ENCODE data around the gene TMEM169.
"Not testable (repeated sequence)": the region's sequence is repeated elsewhere in the genome, so short reads cannot be mapped to it uniquely, and the experiment has no call there.

The TMEM169 gene

GRCh38 chr2:216072473-216072872, 9.2 kb upstream of the TMEM169 start:
- no peak for DNase-seq

DNA sequence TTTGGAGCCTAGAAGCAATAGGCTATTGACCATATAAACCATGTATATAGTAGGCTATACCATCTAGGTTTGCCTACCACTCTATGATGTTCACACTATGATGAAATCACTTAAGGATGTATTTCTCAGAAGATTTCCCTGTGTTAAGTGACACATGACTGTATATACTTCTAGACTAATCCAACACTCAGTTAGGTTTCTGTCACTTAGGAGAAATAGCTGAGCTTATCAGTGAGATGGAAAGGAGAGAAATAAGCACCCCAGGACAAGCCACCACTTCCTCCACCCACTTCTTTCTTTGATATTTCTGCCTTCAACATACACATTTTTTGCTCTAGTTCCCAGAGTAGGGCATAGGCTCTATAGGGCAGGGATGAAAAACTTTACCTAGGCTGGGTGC, 7.9 kb upstream of the TMEM169 start:
- no peak for DNase-seq

- DNase-seq = no peak
Measured at GRCh38 chr2:216074380-216074779, 7.3 kb upstream of the TMEM169 start.

GRCh38 chr2:216074794-216075193, 6.9 kb upstream of the TMEM169 start:
- DNase-seq = no peak

DNA sequence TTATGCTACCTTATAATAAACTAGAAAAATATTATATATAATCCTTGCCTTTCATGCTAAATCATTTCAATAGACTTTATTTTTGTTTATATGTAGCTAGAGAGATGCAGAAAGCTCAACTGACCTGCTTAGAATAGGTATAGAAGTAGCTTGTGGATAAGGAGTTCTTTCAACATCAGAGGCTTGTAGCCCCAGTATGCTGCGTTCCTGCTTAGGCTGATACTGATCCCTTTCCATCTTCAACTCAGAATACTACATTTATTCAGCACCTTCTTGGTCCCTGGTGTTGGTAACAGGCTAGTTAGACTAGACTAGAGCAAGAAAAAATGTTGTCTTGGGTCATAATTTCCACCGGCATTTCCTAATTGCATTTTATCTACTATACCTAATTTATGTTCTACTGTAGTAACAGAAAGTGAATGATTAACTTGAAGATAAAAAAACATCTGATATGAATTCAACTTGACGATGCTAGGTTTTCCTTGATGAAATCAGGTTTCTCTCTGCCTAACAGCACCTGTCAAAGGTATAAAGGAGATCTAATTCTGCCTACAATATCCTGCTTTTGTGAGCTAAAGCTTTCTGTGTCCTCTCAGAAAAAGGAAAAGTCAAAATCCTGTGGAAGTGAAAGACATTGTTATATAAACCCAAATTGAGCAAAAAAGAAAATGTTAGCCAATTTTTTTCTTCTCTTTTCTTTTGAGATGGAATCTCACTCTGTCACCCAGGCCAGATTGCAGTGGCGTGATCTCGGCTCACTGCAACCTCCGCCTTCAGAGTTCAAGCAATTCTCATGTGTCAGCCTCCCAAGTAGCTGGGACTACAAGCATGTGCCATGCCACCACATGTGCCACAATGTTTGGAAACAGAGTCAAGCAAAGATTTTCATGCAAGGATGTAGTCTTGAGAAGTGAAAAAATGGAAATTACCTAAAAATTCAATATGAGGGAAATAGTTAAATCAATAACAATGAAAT, 5.9 kb upstream of the TMEM169 start:
- DNase-seq = no peak

GRCh38 chr2:216078776-216079175, 2.9 kb upstream of the TMEM169 start:
- no peak for DNase-seq

DNA sequence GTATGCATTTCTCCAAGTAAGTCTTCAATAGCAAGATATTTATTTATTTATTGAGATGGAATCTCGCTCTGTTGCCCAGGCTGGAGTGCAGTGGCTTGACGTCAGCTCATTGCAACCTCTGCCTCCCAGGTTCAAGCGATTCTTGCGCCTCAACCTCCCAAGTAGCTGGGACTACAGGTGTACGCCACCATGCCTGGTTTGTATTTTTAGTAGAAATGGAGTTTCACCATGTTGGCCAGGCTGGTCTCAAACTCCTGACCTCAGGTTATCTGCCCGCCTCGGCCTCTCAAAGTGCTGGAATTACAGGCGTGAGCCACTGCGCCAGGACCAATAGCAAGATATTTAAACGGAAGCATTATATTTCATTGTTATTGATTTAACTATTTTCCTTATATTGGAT, 1.7 kb upstream of the TMEM169 start:
- not testable (repeated sequence) for DNase-seq

- no peak for DNase-seq
Measured at GRCh38 chr2:216081012-216081411, 707 bp upstream of the TMEM169 start.

DNA sequence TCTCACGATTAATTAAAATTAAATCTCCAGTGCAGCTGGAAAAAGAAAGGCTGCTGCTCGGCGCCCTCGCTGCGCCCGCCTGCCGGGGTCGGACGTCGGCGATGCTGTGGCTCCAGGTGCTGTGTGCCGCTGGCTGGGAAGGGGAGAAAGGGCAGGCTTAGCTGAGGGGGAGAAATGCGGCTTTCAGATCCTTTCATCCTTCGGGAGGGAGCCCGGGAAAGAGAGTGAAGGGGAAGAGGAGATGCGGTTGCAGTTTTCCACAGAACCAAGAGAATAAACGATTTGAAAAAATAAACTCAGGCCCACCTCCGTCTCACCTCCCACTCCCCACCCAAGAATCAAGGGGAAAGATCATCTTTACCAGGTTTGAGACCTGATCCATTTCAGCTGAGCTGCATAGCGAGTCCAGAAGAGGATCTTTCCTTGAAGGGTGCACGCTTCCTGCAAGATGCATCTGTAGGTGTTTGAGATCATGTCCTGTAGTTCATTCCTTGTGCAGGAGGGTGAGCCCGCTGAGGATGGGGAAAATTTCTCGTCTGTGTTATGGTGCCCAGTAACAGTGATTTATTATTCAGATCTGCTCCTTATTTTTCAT, 495 bp downstream of the TMEM169 start:
- no peak for DNase-seq

GRCh38 chr2:216082805-216083204, 1.1 kb downstream of the TMEM169 start:
- no peak for DNase-seq

DNA sequence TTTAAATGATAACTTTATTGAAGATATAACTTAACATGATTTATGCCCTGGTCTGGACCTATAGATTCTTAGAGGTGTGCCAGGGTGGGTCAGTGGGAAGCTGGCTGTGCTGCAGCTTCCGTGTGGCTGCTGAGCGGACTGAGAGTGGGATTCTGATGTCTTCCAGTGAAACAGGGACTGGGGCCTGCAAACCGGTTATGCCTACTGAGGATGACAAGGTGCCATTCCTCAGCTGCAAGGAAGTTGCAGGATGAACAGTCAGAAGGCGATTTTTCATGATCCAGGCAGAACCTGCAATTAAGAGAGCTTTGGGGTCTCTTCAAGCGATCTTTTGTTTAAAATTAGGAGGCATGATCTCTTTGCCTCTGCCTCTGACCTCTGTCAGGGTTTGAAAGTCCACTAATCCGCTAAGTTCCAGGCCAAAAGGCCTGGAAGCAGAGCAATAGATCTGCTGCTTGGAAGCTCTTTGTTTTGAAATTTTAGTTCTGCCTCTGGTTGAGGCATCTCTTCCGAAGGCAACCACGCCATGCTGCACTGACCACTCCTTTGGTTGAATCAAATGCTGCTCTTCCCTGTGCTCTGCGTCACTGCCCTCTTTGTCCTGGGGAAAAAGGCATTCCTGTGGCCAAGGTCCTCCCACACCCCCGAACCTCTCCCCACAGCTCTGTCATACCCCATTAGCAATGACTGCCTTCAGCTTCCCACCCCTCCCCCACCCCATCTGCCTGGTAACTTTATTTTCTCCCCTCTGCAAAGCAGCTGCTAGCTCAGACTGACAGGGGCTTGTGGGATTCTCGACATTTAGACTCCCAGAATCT, 2.0 kb downstream of the TMEM169 start:
- no peak for DNase-seq

DNA sequence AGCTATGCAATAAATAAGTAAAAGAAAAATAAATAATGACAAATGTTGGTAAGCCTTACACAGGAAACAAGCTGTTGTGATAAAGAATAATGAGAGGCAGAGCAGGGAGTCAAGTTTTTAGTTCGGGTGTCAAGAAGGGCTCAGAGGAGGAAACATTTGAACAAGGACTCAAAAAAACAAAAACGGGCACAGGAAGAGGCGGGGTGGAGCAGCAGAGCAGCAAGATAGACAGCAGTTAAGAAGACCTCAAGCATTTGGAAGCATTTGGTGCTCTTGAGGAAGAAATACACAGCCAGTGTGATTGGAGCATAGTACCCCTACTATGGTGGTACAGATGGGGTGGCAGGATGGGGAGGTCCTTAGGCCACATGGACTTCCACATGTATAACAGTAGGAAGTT, 2.8 kb downstream of the TMEM169 start:
- peak; percentile 37 for DNase-seq

DNA sequence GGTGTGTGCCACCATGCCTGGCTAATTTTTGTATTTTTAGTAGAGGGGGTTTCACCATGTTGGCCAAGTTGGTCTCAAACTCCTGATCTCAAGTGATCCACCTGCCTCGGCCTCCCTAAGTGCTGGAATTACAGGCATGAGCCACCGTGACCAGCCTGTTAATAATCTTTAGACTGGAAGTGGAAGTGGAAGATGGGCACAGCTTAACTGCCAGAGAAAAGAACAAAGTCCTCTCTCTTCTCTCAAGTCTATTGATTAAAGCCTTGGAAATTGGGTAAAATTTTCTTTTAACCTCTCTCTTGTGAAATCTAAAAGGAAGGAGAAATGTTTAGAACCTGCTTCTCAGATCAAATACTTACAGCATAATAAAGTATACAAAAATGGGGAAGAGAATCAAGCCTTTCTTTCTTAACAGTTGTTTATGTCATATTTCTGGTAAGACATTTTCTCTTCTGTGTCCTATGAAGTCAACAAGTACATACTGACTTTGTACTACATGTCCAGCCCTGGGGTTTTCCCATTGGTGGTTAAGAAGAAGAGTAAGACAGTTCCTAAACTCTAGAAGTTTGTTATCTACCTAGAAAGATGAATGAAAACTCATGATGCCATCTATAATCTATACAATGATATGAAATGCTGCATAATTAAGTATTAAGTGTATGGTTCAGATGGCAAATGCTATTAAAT, 4.6 kb downstream of the TMEM169 start:
- no peak for DNase-seq

- DNase-seq = no peak
Measured at GRCh38 chr2:216090369-216090786, 8.7 kb downstream of the TMEM169 start.

DNA sequence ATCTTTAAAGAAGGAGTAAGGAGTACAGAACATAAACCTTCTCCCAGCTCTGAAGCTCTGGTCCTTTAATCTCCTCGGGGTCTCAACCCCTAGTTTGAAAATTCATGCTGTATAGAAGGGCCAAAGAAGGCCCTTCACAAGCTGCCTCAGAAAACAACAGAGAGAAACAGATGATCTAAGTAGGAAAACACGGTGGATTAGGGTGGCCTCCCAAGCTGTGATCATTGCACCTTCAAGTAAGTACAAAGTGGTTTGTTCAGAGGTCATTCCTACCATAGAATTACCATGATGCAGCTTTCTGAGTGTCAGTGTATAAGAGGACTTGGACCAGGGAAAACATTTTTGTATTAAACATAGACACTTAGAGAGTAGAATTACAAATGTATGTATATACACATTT, 10.9 kb downstream of the TMEM169 start:
- no peak for DNase-seq

- no peak for DNase-seq
Measured at GRCh38 chr2:216094701-216095100, 13.0 kb downstream of the TMEM169 start.

- DNase-seq = no peak
Measured at GRCh38 chr2:216098421-216099334, 17.0 kb downstream of the TMEM169 start.

- no peak for DNase-seq
Measured at GRCh38 chr2:216101109-216101508, 19.4 kb downstream of the TMEM169 start.

DNA sequence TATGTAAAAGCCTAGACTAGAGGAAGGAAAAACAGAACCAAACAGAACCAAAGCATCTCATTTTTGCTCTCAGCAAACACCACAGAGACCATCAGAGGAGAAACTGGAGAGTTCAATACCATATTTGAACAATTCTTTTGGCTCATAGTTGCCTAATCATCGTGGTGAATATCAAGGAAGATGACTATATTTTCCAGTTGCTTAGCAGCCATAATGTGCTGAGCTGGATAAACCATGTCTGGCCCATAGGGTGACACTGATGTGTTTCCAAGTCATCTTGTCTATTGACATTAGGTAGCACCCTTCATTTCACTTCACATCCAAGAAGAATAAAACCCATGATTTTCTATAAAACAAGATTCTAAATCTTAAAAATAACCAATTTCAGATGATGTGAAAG, 21.5 kb downstream of the TMEM169 start:
- DNase-seq = no peak

DNA sequence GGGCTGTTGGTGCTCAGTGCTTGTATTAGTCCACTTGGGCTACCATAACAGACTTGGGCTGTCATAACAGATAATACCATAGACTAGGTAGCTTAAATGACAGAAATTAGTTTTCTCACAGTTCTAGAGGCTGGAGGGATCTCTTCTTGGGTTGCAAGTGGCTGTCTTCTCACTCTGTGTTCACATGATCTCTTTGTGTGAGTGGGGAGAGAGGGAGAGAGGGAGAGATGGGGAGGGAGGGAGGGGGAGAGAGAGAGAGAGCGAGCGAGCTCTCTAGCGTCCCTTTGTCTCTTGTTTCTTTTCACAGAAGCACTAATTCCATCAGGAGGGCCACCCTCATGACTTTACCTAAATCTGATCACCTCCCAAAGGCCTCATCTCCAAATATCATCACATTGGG, 23.0 kb downstream of the TMEM169 start:
- no peak for DNase-seq

DNA sequence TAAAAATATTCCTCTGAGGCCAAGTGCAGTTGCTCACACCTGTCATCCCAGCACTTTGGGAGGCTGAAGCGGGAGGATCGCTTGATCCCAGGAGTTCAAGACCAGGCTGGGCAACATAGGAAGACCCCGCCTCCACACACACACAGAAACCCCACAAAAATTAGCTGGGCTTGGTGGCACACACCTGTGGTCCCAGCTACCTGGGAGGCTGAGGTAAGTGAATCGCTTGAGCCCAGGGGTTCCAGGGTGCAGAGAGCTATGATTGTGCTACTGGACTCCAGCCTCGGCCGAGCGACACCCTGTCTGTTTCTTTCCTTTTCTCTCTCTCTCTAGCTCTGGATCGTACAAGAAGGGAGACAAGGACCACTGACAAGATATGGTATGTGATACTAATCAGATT, 25.6 kb downstream of the TMEM169 start:
- DNase-seq = no peak

DNA sequence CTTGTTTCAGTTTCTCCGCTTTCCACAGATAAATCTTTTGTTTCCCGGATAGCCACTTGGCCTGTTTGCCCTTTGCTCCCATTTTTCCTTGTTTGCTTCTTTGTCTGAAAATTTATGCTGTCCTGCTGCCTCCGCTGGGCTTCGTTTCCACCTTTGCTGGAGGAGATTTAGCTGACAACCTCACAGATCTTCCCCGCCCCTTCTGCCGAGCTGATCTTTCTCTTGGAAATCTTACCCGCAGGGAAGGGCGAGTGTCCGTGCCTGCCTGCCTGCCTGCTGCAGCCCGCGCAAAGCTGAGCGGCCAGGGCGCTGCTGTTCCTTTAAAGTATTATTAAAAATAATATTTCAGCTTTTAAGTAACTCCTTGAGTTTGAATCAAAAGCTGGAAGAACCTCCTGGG, 26.0 kb downstream of the TMEM169 start:
- DNase-seq = no peak

Data from CD4-positive, alpha-beta T cell treated with Interleukin-21 for 1 hour (primary cell).